ENCODE measurements around the gene RFX1. TPM values are rescaled to one million over a fixed set of nuclear protein-coding genes. Genes with fewer than 3 reads are reported as not detected.

The RFX1 gene
- total and polyA plus RNA-seq, 2 of the 13 experiments (the other 11 are each of a cell fraction or from before 2014, with no cell fraction given): 1.1 to 1.3 TPM

DNA sequence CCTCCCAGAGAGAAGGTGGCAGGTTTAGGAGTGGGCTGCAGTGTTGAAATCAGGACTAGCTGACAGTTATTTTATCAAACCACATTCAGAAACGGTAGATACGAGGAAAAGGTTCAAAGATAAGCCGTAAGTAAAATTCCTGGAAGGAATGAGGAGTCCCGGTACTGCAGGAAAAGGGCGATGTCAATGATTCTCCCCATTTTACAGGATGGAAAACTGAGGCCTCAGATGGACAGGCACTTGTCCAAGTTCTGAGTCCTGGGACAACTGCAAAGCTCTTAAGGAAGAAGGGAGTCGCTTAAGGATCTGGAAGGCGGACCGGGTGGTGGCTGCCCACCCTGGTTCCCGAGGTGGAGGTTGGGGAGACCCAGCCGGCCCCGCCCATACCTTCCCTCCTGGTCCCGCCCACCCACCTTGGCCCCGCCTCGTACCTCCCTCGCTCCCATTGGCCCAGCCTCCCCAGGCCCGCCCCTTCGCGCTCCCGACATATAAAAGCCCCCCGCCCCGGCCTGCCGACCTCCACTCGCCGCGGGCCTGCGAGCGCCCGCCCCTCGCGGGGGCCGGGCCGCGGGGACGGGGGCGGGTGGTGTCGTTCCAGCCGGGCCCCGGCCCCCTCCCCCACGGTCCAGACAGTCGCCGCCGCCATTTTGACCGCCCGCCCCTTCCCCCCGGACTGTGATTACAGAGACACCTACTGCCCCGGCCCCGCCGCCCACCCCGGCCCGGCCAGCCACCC is 603 bp downstream of the RFX1 start (continued):
- TF ChIP-seq PBX3 (CRISPR knock-in tag; IDR thresholded peaks at IDR 0.05; ENCODE audit: borderline replicate concordance) (no peak), NFKBIZ (CRISPR knock-in tag; IDR thresholded peaks at IDR 0.05) (no peak), RARA (CRISPR knock-in tag; IDR thresholded peaks at IDR 0.05) (no peak), ZNF589 (CRISPR knock-in tag; conservative IDR thresholded peaks at IDR 0.05) (no peak), CENPT (CRISPR knock-in tag; IDR thresholded peaks at IDR 0.05; ENCODE audit: low read depth) (no peak), PRDM10 (CRISPR knock-in tag; IDR thresholded peaks at IDR 0.05; ENCODE audit: low read depth) (no peak), TARDBP (CRISPR knock-in tag; IDR thresholded peaks at IDR 0.05) (no peak), SMARCE1 (IDR thresholded peaks at IDR 0.05; ENCODE audit: borderline replicate concordance) (no peak), MED13 (CRISPR knock-in tag; IDR thresholded peaks at IDR 0.05) (no peak), EHMT2 (IDR thresholded peaks at IDR 0.05; ENCODE audit: borderline replicate concordance, low read depth, low read length) (no peak), ZNF503 (CRISPR knock-in tag; IDR thresholded peaks at IDR 0.05) (no peak), ZNF709 (CRISPR knock-in tag; IDR thresholded peaks at IDR 0.05) (no peak), NCOR1 (IDR thresholded peaks at IDR 0.05; ENCODE audit: borderline replicate concordance, low read length) (peak; percentile 70; the same call in 1 of the 2 replicates), HOXA3 (CRISPR knock-in tag; IDR thresholded peaks at IDR 0.05) (peak; percentile 36; the same call in 1 of the 2 replicates), SALL1 (CRISPR knock-in tag; IDR thresholded peaks at IDR 0.05) (no peak), SMAD9 (CRISPR knock-in tag; IDR thresholded peaks at IDR 0.05) (no peak)
- TF ChIP-seq, protein P1, sequence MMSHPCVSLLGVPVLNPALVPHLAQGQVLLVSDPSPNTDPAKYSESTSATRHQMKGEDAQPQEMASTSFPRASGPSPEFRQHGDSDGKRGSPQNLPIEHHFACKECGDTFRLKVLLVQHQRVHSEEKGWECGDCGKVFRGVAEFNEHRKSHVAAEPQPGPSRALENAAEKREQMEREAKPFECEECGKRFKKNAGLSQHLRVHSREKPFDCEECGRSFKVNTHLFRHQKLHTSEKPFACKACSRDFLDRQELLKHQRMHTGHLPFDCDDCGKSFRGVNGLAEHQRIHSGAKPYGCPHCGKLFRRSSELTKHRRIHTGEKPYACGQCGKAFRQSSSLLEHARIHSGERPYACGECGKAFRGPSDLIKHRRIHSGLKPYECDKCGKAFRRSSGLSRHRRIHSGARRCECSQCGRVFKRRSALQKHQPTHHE (CRISPR knock-in tag; IDR thresholded peaks at IDR 0.05; ENCODE audit: borderline replicate concordance): no peak
- TF ChIP-seq, protein P2, sequence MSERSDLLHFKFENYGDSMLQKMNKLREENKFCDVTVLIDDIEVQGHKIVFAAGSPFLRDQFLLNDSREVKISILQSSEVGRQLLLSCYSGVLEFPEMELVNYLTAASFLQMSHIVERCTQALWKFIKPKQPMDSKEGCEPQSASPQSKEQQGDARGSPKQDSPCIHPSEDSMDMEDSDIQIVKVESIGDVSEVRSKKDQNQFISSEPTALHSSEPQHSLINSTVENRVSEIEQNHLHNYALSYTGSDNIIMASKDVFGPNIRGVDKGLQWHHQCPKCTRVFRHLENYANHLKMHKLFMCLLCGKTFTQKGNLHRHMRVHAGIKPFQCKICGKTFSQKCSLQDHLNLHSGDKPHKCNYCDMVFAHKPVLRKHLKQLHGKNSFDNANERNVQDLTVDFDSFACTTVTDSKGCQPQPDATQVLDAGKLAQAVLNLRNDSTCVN (CRISPR knock-in tag; IDR thresholded peaks at IDR 0.05; ENCODE audit: borderline replicate concordance): no peak
- TF ChIP-seq, protein P3, sequence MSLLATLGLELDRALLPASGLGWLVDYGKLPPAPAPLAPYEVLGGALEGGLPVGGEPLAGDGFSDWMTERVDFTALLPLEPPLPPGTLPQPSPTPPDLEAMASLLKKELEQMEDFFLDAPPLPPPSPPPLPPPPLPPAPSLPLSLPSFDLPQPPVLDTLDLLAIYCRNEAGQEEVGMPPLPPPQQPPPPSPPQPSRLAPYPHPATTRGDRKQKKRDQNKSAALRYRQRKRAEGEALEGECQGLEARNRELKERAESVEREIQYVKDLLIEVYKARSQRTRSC (CRISPR knock-in tag; IDR thresholded peaks at IDR 0.05; ENCODE audit: low read depth): no peak
